Esophagus muscularis mucosa (tissue), 4 donors: ENCODE results near the gene MICAL3.

Experiments used
- EP300 ChIP-seq: sonication (generic); formaldehyde crosslinking; IDR thresholded peaks from one replicate; pipeline ENCODE4 v1.6.1; 2017; ENCODE audit warnings: antibody characterized with exemption
- POLR2A ChIP-seq: fragments of 450-650 bp; IDR thresholded peaks from one replicate; pipeline ENCODE4 v1.6.1; 2017; ENCODE audit warnings: antibody characterized with exemption, moderate library complexity, mild to moderate bottlenecking, low read depth
- TF ChIP-seq, protein P1 (sequence below), 3 experiments: fragments of 200-600 bp in 2 of 3; fragments of 450-650 bp in 1 of 3; sonication (generic) in 2 of 3; IDR thresholded peaks; one replicate each; pipeline ENCODE4 v1.5.1; 2017 to 2019; ENCODE audit warnings: antibody characterized with exemption in 3 of 3, mild to moderate bottlenecking in 2 of 3, moderate library complexity in 1 of 3

DNA sequence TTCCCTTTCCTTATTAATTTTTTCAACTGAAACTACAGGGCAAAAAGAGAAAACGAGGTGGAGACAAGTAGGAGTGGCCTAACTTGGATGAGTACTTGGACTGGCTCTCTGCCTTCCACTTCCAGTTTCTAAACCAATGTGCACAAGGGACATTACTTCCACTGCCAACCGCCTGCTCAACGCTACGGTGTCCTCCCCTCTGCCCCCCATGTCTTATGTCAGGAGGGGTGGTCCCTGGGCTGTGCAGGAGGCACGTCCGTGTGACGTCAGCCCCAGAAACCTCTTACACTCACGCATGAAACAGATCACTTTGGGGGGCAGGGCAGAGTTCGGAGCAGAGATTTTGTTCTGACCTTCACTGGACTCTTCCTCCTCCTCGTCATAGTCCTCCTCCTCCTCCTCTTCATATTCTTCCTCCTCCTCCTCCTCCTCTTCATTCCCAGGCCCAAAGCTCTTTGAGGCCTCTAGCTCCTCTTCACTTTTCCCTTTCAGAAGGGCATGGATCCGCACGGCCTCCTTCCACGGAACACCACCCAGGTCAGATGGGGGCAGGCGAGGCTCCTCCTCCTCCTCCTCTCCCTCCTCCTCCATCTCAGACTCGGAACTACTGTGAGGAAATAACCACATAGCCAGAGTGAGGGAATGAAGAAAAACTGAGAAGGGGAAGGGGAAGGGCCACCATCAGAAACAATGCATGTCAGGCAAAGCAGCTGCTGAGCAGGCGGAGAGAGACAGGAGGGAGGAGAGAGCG, 192.7 kb downstream of the MICAL3 start:
- TF ChIP-seq, protein P1, sequence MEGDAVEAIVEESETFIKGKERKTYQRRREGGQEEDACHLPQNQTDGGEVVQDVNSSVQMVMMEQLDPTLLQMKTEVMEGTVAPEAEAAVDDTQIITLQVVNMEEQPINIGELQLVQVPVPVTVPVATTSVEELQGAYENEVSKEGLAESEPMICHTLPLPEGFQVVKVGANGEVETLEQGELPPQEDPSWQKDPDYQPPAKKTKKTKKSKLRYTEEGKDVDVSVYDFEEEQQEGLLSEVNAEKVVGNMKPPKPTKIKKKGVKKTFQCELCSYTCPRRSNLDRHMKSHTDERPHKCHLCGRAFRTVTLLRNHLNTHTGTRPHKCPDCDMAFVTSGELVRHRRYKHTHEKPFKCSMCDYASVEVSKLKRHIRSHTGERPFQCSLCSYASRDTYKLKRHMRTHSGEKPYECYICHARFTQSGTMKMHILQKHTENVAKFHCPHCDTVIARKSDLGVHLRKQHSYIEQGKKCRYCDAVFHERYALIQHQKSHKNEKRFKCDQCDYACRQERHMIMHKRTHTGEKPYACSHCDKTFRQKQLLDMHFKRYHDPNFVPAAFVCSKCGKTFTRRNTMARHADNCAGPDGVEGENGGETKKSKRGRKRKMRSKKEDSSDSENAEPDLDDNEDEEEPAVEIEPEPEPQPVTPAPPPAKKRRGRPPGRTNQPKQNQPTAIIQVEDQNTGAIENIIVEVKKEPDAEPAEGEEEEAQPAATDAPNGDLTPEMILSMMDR (IDR thresholded peaks at IDR 0.05) = no peak
- TF ChIP-seq EP300 = no peak
- TF ChIP-seq POLR2A = no peak
